ENCODE measurements around the gene GPR61. TPM values are rescaled to one million over a fixed set of nuclear protein-coding genes. Genes with fewer than 3 reads are reported as not detected.

The GPR61 gene
- polyA plus RNA-seq, 3 donors, result 0.28 TPM; not detected in 2

DNA sequence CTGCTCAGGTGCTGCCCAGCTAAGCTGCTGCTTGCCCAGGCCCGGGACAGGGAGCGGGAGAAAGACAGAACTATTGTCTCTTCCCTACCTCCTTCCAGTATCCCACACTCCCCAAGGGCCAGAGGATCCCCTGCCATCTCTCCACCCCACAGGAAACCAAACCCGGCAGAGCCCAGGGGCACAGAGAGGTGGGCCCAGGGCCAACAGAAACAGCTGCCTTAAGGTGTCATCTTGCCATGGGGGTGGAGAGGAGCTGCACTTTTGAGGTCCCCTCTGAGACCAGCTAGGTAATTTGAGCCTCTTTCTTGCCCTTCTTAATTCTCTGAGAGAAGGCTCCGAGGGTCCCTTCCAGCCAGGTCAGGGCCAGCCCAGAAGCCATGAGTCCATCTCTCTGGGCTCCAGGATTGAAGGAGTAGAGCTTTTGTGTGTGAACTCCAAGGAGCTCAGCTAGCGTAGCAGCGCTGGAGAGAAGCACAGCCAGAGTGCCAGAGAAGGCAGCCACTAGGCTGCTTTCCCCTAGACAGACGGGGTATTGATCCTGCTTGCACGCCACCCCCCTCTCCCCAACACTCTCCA is 9.7 kb upstream of the GPR61 start:
- H4K20me1 ChIP-seq (ENCODE audit: insufficient read depth, low read length), result no peaks in the 10 kb centered on the region
- peaks cover 2 to 5% (median 2%) of the 10 kb centered on the region in 3 donors for H3K27me3 Mint-ChIP-seq (ENCODE audit: low read depth in 3 of 3)
- no peaks in the 10 kb centered on the region for H3K9me3 ChIP-seq (replicated peaks in 1 of 2; ENCODE audit: control insufficient read depth in 1 of 2, insufficient read depth in 1 of 2, low read length in 2 of 2)
- no peak overlapping the region for H3K4me3 ChIP-seq (replicated peaks in 1 of 3; ENCODE audit: low read depth in 2 of 3, low read length in 3 of 3)
- DNase-seq, result no peak
- no peaks in the 10 kb centered on the region for H3K27me3 ChIP-seq (ENCODE audit: control insufficient read depth in 2 of 2, insufficient read depth in 2 of 2, low read length in 2 of 2)
- no peaks in the 10 kb centered on the region for H3K9me3 Mint-ChIP-seq
- H3K9ac ChIP-seq (ENCODE audit: insufficient read depth, low read length, poor library complexity, severe bottlenecking), result no peak overlapping the region
- H2AFZ ChIP-seq (ENCODE audit: insufficient read depth, low read depth, low read length, poor library complexity, severe bottlenecking), result no peak overlapping the region
- no peaks in the 10 kb centered on the region for H3K36me3 Mint-ChIP-seq
- peaks cover 10 to 11% of the 10 kb centered on the region in 2 donors for H3K4me1 ChIP-seq (ENCODE audit: control insufficient read depth in 1 of 2, insufficient read depth in 2 of 2, low read length in 2 of 2)
- 97% methylated on average over 6 of the region's 8 CpGs for WGBS (ENCODE audit: insufficient coverage)
- no peak overlapping the region for H3K4me2 ChIP-seq (replicated peaks; ENCODE audit: extremely low read depth, low read length, poor library complexity, severe bottlenecking)
- H3K4me1 Mint-ChIP-seq, result peaks cover 9% of the 10 kb centered on the region
- TF ChIP-seq, protein P1, sequence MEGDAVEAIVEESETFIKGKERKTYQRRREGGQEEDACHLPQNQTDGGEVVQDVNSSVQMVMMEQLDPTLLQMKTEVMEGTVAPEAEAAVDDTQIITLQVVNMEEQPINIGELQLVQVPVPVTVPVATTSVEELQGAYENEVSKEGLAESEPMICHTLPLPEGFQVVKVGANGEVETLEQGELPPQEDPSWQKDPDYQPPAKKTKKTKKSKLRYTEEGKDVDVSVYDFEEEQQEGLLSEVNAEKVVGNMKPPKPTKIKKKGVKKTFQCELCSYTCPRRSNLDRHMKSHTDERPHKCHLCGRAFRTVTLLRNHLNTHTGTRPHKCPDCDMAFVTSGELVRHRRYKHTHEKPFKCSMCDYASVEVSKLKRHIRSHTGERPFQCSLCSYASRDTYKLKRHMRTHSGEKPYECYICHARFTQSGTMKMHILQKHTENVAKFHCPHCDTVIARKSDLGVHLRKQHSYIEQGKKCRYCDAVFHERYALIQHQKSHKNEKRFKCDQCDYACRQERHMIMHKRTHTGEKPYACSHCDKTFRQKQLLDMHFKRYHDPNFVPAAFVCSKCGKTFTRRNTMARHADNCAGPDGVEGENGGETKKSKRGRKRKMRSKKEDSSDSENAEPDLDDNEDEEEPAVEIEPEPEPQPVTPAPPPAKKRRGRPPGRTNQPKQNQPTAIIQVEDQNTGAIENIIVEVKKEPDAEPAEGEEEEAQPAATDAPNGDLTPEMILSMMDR (IDR thresholded peaks at IDR 0.05), result no peak
- H3K79me2 ChIP-seq (ENCODE audit: insufficient read depth, low read length), result no peaks in the 10 kb centered on the region
- no peak overlapping the region for H3K27ac ChIP-seq (ENCODE audit: low read depth in 1 of 2, low read length in 2 of 2)
- H3K27ac Mint-ChIP-seq, result no peak overlapping the region
- no peaks in the 10 kb centered on the region for H3K36me3 ChIP-seq (replicated peaks in 1 of 2; ENCODE audit: control insufficient read depth in 1 of 2, insufficient read depth in 2 of 2, low read length in 2 of 2)
- H3K4me3 Mint-ChIP-seq, result no peak overlapping the region
- intact Hi-C loops (cut with micrococcal nuclease), result loop anchor here in 1 of 2 donors (10.0 kb wide), 2 partner anchors 95 to 255 kb away; no protein-coding TSS in a partner anchor

DNA sequence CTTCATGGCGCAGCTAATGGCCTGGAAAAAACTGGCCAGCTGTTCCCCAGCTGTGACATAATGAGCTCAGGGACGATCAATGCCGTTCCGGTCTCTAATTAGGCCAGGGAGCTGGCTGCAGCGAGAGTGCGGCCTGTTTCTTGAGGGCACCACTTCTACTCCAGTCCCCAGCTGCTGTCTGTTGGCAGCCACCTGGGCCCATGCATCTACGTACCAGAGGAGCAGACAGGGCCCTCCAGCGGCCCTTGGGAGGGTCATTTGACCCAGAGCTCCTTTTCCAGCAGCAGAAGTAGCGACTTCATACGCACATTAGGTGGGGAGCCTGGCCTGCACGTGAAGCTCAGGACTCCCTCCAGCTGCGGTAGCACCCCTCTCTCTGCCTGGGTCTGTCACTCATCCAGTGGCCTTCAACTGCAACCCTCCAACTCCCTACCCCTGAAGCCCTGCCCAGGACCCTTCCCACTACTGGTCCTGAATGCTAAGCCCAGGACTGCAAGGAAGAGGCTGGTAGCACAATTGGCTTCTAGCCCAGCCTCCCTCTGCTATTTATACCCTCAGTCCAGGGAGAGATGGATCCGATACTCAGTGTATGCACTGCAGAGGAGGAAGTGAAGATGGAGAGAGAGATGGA is 9.1 kb upstream of the GPR61 start:
- no peak overlapping the region for H3K4me3 ChIP-seq (replicated peaks in 1 of 3; ENCODE audit: low read depth in 2 of 3, low read length in 3 of 3)
- H3K79me2 ChIP-seq (ENCODE audit: insufficient read depth, low read length), result no peaks in the 10 kb centered on the region
- peak overlapping the region in 1 of 2 donors; percentile 25 for H3K4me3 Mint-ChIP-seq
- intact Hi-C loops (cut with micrococcal nuclease), result loop anchor here in 1 of 2 donors (10.0 kb wide), 1 partner anchor 256 kb away; no protein-coding TSS in a partner anchor
- DNase-seq, result no peak
- no peaks in the 10 kb centered on the region for H3K36me3 Mint-ChIP-seq
- H3K9me3 ChIP-seq (replicated peaks in 1 of 2; ENCODE audit: control insufficient read depth in 1 of 2, insufficient read depth in 1 of 2, low read length in 2 of 2), result no peaks in the 10 kb centered on the region
- TF ChIP-seq, protein P1 (IDR thresholded peaks at IDR 0.05), result no peak
- 97% methylated on average over 12 of the region's 13 CpGs for WGBS (ENCODE audit: insufficient coverage)
- H3K4me1 ChIP-seq (ENCODE audit: control insufficient read depth in 1 of 2, insufficient read depth in 2 of 2, low read length in 2 of 2), result peaks cover 10 to 11% of the 10 kb centered on the region in 2 donors
- H3K27me3 ChIP-seq (ENCODE audit: control insufficient read depth in 2 of 2, insufficient read depth in 2 of 2, low read length in 2 of 2), result no peaks in the 10 kb centered on the region
- peaks cover 9% of the 10 kb centered on the region for H3K4me1 Mint-ChIP-seq
- H3K4me2 ChIP-seq (replicated peaks; ENCODE audit: extremely low read depth, low read length, poor library complexity, severe bottlenecking), result no peak overlapping the region
- peaks cover 2 to 5% (median 2%) of the 10 kb centered on the region in 3 donors for H3K27me3 Mint-ChIP-seq (ENCODE audit: low read depth in 3 of 3)
- H3K36me3 ChIP-seq (replicated peaks in 1 of 2; ENCODE audit: control insufficient read depth in 1 of 2, insufficient read depth in 2 of 2, low read length in 2 of 2), result no peaks in the 10 kb centered on the region
- no peak overlapping the region for H3K27ac ChIP-seq (ENCODE audit: low read depth in 1 of 2, low read length in 2 of 2)
- no peak overlapping the region for H2AFZ ChIP-seq (ENCODE audit: insufficient read depth, low read depth, low read length, poor library complexity, severe bottlenecking)
- no peaks in the 10 kb centered on the region for H4K20me1 ChIP-seq (ENCODE audit: insufficient read depth, low read length)
- no peak overlapping the region for H3K27ac Mint-ChIP-seq
- no peak overlapping the region for H3K9ac ChIP-seq (ENCODE audit: insufficient read depth, low read length, poor library complexity, severe bottlenecking)
- H3K9me3 Mint-ChIP-seq, result no peaks in the 10 kb centered on the region

Data from CD14-positive monocyte (primary cell).